SK-N-SH (cell line): ENCODE results near the gene AKT3. TPM values are rescaled to one million over a fixed set of nuclear protein-coding genes. Genes with fewer than 3 reads are reported as not detected.

Experiments
- CTCF ChIA-PET: fragments of 300-600, 350-600 bp; formaldehyde crosslinking; extraction: SDS; loops from one replicate; lab custom pipeline; 2021; lab: Yijun Ruan, JAX
- POLR2A ChIA-PET: fragments of 350-600 bp; sonication (Branson Sonifier 250); formaldehyde crosslinking; extraction: SDS; loops from one replicate; lab custom pipeline; 2020; ENCODE audit warnings: antibody characterized with exemption, inconsistent platforms; lab: Yijun Ruan, JAX
- DNase-seq: peaks from one replicate; pipeline ENCODE4 v3.0.0; 2012
- H2AFZ ChIP-seq: fragments of 200-600 bp; sonication (generic); 2 replicates; pipeline ENCODE4 v1.8.1; 2016; ENCODE audit warnings: antibody characterized with exemption, mild to moderate bottlenecking, low read depth
- H3F3A ChIP-seq: fragments of 200-600 bp; sonication (generic); replicated peaks from 2 replicates; pipeline ENCODE3; 2016; ENCODE audit warnings: antibody characterized with exemption, mild to moderate bottlenecking; ENCODE audit not compliant: insufficient read depth
- H3K27ac ChIP-seq, 2 experiments: fragments of 200-500 bp in 1 of 2; fragments of 200-600 bp in 1 of 2; sonication (Bioruptor generic) in 1 of 2; sonication (generic), shearing (Covaris generic) in 1 of 2; 2 replicates each; pipeline versions ENCODE4 v1.5.1 to v1.6.1; 2014 to 2016; ENCODE audit warnings: low read depth in 2 of 2, inconsistent platforms in 1 of 2, low read length in 1 of 2, mild to moderate bottlenecking in 1 of 2, mixed read lengths in 1 of 2
- H3K27me3 ChIP-seq: fragments of 200-600 bp; sonication (generic), shearing (Covaris generic); 2 replicates; pipeline ENCODE4 v1.6.1; 2016; ENCODE audit warnings: mixed run types; ENCODE audit not compliant: insufficient read depth
- H3K36me3 ChIP-seq, 2 experiments: fragments of 200-500 bp in 1 of 2; fragments of 200-600 bp in 1 of 2; sonication (Bioruptor generic) in 1 of 2; sonication (generic) in 1 of 2; replicated peaks in 1 of 2; 2 replicates each; pipeline versions ENCODE3 to v1.5.1; 2014 to 2016; ENCODE audit warnings: low read length in 1 of 2, mild to moderate bottlenecking in 1 of 2; ENCODE audit not compliant: insufficient read depth in 2 of 2, control insufficient read depth in 1 of 2
- H3K4me1 ChIP-seq, 2 experiments: fragments of 200-500 bp in 1 of 2; fragments of 200-600 bp in 1 of 2; sonication (Bioruptor generic) in 1 of 2; sonication (generic), shearing (Covaris generic) in 1 of 2; 2 replicates each; pipeline versions ENCODE4 v1.5.1 to v1.6.1; 2014 to 2016; ENCODE audit warnings: low read depth in 1 of 2, low read length in 1 of 2, mixed run types in 1 of 2; ENCODE audit not compliant: insufficient read depth in 2 of 2, control insufficient read depth in 1 of 2
- H3K4me2 ChIP-seq: fragments of 200-600 bp; sonication (generic), shearing (Covaris generic); 2 replicates; pipeline ENCODE4 v1.6.1; 2017; ENCODE audit warnings: mixed run types
- H3K4me3 ChIP-seq, 2 experiments: fragments of 200-500 bp in 1 of 2; fragments of 200-600 bp in 1 of 2; sonication (Bioruptor generic) in 1 of 2; sonication (generic), shearing (Covaris generic) in 1 of 2; 2 replicates each; pipeline versions ENCODE4 v1.5.1 to v1.8.1; 2014 to 2016; ENCODE audit warnings: low read depth in 2 of 2, inconsistent platforms in 1 of 2, low read length in 1 of 2, mild to moderate bottlenecking in 1 of 2, mixed read lengths in 1 of 2, moderate library complexity in 1 of 2
- H3K79me2 ChIP-seq: fragments of 200-600 bp; sonication (generic); 2 replicates; pipeline ENCODE4 v1.8.1; 2017; ENCODE audit warnings: mild to moderate bottlenecking; ENCODE audit not compliant: insufficient read depth
- H3K9ac ChIP-seq: fragments of 200-600 bp; sonication (generic); 2 replicates; pipeline ENCODE4 v1.6.1; 2017; ENCODE audit warnings: mixed run types
- H3K9me2 ChIP-seq: fragments of 200-600 bp; sonication (generic); 2 replicates; pipeline ENCODE4 v1.6.1; 2017; ENCODE audit warnings: mixed run types
- H3K9me3 ChIP-seq: fragments of 200-600 bp; sonication (generic); 2 replicates; pipeline ENCODE4 v1.6.1; 2017; ENCODE audit warnings: mixed run types, mild to moderate bottlenecking, moderate library complexity
- H4K20me1 ChIP-seq: fragments of 200-600 bp; sonication (generic); 2 replicates; pipeline ENCODE4 v1.6.1; 2017; ENCODE audit warnings: mild to moderate bottlenecking, mixed run types; ENCODE audit not compliant: insufficient read depth
- CHD2 ChIP-seq: fragments of 150-350 bp; IDR thresholded peaks from 2 replicates; pipeline ENCODE4 v1.6.1; 2018; ENCODE audit warnings: low read length; ENCODE audit not compliant: partially characterized antibody
- ELF1 ChIP-seq: IDR thresholded peaks from 2 replicates; pipeline ENCODE4 v1.4.0; 2012
- EP300 ChIP-seq, 2 experiments: IDR thresholded peaks; 2 replicates each; pipeline versions ENCODE4 v1.4.0 to v1.6.1; 2012; ENCODE audit warnings: borderline replicate concordance in 1 of 2, low read depth in 1 of 2, low read length in 1 of 2
- FOXJ3 ChIP-seq: sonication (generic); formaldehyde crosslinking; IDR thresholded peaks from 2 replicates; pipeline ENCODE4 v1.5.1; 2020; ENCODE audit warnings: mild to moderate bottlenecking, missing genetic modification reagents
- GABPA ChIP-seq: IDR thresholded peaks from 2 replicates; pipeline ENCODE4 v1.4.0; 2012; ENCODE audit warnings: low read depth, mild to moderate bottlenecking
- GATA2 ChIP-seq: sonication (generic); formaldehyde crosslinking; IDR thresholded peaks from 2 replicates; pipeline ENCODE4 v1.5.0; 2020; ENCODE audit warnings: mild to moderate bottlenecking, missing genetic modification reagents
- MXI1 ChIP-seq: IDR thresholded peaks from 2 replicates; pipeline ENCODE4 v1.6.1; 2012; ENCODE audit warnings: mild to moderate bottlenecking, low read depth, low read length, improper control_type of control experiment
- NFIC ChIP-seq: IDR thresholded peaks from 2 replicates; pipeline ENCODE4 v1.4.0; 2012; ENCODE audit warnings: borderline replicate concordance
- POLR2AphosphoS5 ChIP-seq: IDR thresholded peaks from 2 replicates; pipeline ENCODE4 v1.6.1; 2012; ENCODE audit warnings: low read depth, low read length
- RAD21 ChIP-seq: IDR thresholded peaks from 2 replicates; pipeline ENCODE4 v1.6.1; 2012; ENCODE audit warnings: mild to moderate bottlenecking, low read length
- RCOR1 ChIP-seq: fragments of 150-350 bp; IDR thresholded peaks from 2 replicates; pipeline ENCODE4 v1.6.1; 2017; ENCODE audit warnings: antibody characterized with exemption, low read length
- RFX5 ChIP-seq: IDR thresholded peaks from 2 replicates; pipeline ENCODE4 v1.6.1; 2012; ENCODE audit warnings: mild to moderate bottlenecking, improper control_type of control experiment, low read length
- RXRA ChIP-seq: IDR thresholded peaks from 2 replicates; pipeline ENCODE4 v1.4.0; 2012; ENCODE audit warnings: low read depth, mild to moderate bottlenecking, borderline replicate concordance
- SIN3A ChIP-seq: IDR thresholded peaks from 2 replicates; pipeline ENCODE4 v1.6.1; 2012; ENCODE audit warnings: low read depth, mild to moderate bottlenecking, low read length, moderate library complexity, borderline replicate concordance
- SMC3 ChIP-seq: IDR thresholded peaks from 2 replicates; pipeline ENCODE4 v1.6.1; 2012; ENCODE audit warnings: low read depth, low read length, improper control_type of control experiment
- TAF1 ChIP-seq: IDR thresholded peaks from 2 replicates; pipeline ENCODE4 v1.6.1; 2012; ENCODE audit warnings: low read depth, mild to moderate bottlenecking, low read length, moderate library complexity, borderline replicate concordance
- TCF12 ChIP-seq: IDR thresholded peaks from 2 replicates; pipeline ENCODE4 v1.4.0; 2012
- YY1 ChIP-seq: IDR thresholded peaks from 2 replicates; pipeline ENCODE4 v1.4.0; 2012; ENCODE audit warnings: low read depth, mild to moderate bottlenecking
- WGBS: methylation state at CpG from one replicate; pipeline ENCODE4 v1.1.6; 2017; ENCODE audit warnings: low lambda C conversion rate; 5-methylcytosine and 5-hydroxymethylcytosine counted together
- polyA plus RNA-seq, 3 experiments: library from polyadenylated mRNA; depleted of rRNA; stranded (reverse); fragments of >200 nt; gene quantifications; 2 replicates each; pipeline ENCODE4 v1.2.3, GENCODE V29; 2012
- TF ChIP-seq, protein P1 (sequence below): fragments of 200-600 bp; sonication (generic); IDR thresholded peaks from 2 replicates; pipeline ENCODE4 v1.6.1; 2017; ENCODE audit warnings: antibody characterized with exemption, mild to moderate bottlenecking, moderate library complexity
- TF ChIP-seq, protein P2 (sequence below): IDR thresholded peaks from 2 replicates; pipeline ENCODE4 v1.4.0; 2012; ENCODE audit warnings: low read depth, borderline replicate concordance
- TF ChIP-seq, protein P3 (sequence below): IDR thresholded peaks from 2 replicates; pipeline ENCODE4 v1.4.0; 2012; ENCODE audit warnings: low read depth
- TF ChIP-seq, protein P4 (sequence below): IDR thresholded peaks from 2 replicates; pipeline ENCODE4; 2012

AKT3 gene
- polyA plus RNA-seq, 1 of the 3 experiments (the other 2 are of a cell fraction), result 12.7 TPM

DNA sequence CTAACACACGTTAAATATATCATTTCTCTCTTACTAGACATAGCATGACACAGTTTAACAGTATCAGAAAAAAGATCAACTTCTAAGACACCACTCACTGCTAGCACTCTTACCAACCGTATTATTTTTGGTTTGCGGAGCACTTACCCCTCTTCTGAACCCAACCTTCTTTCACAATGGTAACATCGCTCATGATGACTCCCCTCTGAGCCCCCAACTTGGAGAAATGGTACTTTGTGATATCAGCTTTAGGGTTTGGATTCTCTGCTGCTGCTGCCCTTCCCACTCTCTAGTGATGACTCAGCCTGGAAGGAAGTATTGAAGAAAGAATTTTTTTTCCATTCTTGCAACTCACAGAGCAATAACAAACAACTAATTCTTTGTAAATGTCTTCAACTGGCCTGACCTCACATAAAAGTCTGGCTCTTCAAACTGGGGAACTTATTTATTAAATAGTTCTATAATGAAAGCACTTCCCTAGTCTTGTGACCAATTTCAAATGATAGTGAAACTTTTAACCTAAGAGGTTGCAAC is 7.0 kb downstream of the AKT3 start (continued):
- TF ChIP-seq, protein P1, sequence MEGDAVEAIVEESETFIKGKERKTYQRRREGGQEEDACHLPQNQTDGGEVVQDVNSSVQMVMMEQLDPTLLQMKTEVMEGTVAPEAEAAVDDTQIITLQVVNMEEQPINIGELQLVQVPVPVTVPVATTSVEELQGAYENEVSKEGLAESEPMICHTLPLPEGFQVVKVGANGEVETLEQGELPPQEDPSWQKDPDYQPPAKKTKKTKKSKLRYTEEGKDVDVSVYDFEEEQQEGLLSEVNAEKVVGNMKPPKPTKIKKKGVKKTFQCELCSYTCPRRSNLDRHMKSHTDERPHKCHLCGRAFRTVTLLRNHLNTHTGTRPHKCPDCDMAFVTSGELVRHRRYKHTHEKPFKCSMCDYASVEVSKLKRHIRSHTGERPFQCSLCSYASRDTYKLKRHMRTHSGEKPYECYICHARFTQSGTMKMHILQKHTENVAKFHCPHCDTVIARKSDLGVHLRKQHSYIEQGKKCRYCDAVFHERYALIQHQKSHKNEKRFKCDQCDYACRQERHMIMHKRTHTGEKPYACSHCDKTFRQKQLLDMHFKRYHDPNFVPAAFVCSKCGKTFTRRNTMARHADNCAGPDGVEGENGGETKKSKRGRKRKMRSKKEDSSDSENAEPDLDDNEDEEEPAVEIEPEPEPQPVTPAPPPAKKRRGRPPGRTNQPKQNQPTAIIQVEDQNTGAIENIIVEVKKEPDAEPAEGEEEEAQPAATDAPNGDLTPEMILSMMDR, result no peak
- TF ChIP-seq EP300 (IDR thresholded peaks at IDR 0.05; ENCODE audit: borderline replicate concordance in 1 of 2, low read depth in 1 of 2, low read length in 1 of 2) (no peak), GATA2 (CRISPR knock-in tag) (no peak), RCOR1 (no peak), FOXJ3 (no peak), SMC3 (no peak), GABPA (peak; percentile 22; the same call in 1 of the 2 replicates), YY1 (no peak), TCF12 (no peak), CHD2 (no peak)
- TF ChIP-seq, protein P2, sequence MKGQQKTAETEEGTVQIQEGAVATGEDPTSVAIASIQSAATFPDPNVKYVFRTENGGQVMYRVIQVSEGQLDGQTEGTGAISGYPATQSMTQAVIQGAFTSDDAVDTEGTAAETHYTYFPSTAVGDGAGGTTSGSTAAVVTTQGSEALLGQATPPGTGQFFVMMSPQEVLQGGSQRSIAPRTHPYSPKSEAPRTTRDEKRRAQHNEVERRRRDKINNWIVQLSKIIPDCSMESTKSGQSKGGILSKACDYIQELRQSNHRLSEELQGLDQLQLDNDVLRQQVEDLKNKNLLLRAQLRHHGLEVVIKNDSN, result no peak
- TF ChIP-seq, all 33 proteins: peak for 9

DNA sequence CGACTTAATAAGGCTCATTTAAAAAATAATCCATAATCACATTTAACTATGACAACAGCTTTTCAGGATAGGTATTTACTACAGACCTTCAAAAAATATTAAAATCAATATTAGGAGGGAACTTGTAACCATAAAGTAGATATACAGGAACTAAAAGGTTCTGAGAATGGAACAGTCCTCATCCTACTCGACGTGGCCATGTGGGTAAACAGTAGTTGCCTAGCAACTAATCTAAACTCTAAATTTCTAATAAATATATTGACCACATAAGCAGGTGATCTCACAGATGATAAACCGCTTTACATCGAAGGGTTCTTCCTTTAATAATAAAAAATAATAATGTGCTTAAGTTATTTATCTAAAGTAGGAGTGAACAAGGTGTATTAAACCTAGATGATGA is 7.9 kb downstream of the AKT3 start:
- Histone ChIP-seq H3K4me1 (peaks cover 5 to 10% of the 10 kb centered on the region in 2 experiments; a peak in 3 of 4 replicates), H3K27me3 (no peaks in the 10 kb centered on the region), H3K79me2 (peaks cover 98% of the 10 kb centered on the region), H3K4me2 (peak overlapping the region; percentile 65), H2AFZ (no peak overlapping the region), H3K36me3 (peaks cover 8 to 33% of the 10 kb centered on the region in 2 experiments), H3K9me2 (no peaks in the 10 kb centered on the region), H3K27ac (peak overlapping the region; percentile 72 to 85; a peak in 3 of 4 replicates), H3K9ac (peak overlapping the region; percentile 51; the same call in 1 of the 2 replicates), H3K4me3 (no peak overlapping the region; a peak in 1 of 4 replicates), H3K9me3 (peaks cover 4% of the 10 kb centered on the region; the same call in 1 of the 2 replicates), H3F3A (peaks cover 39% of the 10 kb centered on the region), H4K20me1 (peaks cover 24% of the 10 kb centered on the region)
- no peak for DNase-seq
- POLR2A ChIA-PET, result no interaction called here
- TF ChIP-seq, protein P3, sequence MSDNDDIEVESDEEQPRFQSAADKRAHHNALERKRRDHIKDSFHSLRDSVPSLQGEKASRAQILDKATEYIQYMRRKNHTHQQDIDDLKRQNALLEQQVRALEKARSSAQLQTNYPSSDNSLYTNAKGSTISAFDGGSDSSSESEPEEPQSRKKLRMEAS, result no peak
- TF ChIP-seq RFX5, result no peak
- no peak for TF ChIP-seq TAF1
- TF ChIP-seq GABPA, result no peak
- TF ChIP-seq, protein P4, sequence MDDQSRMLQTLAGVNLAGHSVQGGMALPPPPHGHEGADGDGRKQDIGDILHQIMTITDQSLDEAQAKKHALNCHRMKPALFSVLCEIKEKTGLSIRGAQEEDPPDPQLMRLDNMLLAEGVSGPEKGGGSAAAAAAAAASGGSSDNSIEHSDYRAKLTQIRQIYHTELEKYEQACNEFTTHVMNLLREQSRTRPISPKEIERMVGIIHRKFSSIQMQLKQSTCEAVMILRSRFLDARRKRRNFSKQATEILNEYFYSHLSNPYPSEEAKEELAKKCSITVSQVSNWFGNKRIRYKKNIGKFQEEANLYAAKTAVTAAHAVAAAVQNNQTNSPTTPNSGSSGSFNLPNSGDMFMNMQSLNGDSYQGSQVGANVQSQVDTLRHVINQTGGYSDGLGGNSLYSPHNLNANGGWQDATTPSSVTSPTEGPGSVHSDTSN, result no peak
- TF ChIP-seq SIN3A, result no peak
- TF ChIP-seq POLR2AphosphoS5, result no peak
- no peak for TF ChIP-seq NFIC
- no peak for TF ChIP-seq ELF1
- TF ChIP-seq RXRA, result no peak
- no peak for TF ChIP-seq MXI1
- no peak for TF ChIP-seq RAD21
- WGBS, result 92% methylated on average over 5 of the region's 5 CpGs
- CTCF ChIA-PET, result interaction anchor here (0.5 to 0.9 kb wide), 2 partner anchors 59 to 128 kb away, joined by 3 read pairs; no protein-coding TSS in a partner anchor
